Epidermal melanocyte (primary cell): ENCODE measurements around the gene NRDE2.

Experiments
- DNase-seq: peaks from one replicate; pipeline ENCODE4 v3.0.0; 2011; ENCODE audit warnings: low spot score; ENCODE audit not compliant: insufficient read length

Gene NRDE2, protein sequence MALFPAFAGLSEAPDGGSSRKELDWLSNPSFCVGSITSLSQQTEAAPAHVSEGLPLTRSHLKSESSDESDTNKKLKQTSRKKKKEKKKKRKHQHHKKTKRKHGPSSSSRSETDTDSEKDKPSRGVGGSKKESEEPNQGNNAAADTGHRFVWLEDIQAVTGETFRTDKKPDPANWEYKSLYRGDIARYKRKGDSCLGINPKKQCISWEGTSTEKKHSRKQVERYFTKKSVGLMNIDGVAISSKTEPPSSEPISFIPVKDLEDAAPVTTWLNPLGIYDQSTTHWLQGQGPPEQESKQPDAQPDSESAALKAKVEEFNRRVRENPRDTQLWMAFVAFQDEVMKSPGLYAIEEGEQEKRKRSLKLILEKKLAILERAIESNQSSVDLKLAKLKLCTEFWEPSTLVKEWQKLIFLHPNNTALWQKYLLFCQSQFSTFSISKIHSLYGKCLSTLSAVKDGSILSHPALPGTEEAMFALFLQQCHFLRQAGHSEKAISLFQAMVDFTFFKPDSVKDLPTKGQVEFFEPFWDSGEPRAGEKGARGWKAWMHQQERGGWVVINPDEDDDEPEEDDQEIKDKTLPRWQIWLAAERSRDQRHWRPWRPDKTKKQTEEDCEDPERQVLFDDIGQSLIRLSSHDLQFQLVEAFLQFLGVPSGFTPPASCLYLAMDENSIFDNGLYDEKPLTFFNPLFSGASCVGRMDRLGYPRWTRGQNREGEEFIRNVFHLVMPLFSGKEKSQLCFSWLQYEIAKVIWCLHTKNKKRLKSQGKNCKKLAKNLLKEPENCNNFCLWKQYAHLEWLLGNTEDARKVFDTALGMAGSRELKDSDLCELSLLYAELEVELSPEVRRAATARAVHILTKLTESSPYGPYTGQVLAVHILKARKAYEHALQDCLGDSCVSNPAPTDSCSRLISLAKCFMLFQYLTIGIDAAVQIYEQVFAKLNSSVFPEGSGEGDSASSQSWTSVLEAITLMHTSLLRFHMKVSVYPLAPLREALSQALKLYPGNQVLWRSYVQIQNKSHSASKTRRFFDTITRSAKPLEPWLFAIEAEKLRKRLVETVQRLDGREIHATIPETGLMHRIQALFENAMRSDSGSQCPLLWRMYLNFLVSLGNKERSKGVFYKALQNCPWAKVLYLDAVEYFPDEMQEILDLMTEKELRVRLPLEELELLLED

DNA sequence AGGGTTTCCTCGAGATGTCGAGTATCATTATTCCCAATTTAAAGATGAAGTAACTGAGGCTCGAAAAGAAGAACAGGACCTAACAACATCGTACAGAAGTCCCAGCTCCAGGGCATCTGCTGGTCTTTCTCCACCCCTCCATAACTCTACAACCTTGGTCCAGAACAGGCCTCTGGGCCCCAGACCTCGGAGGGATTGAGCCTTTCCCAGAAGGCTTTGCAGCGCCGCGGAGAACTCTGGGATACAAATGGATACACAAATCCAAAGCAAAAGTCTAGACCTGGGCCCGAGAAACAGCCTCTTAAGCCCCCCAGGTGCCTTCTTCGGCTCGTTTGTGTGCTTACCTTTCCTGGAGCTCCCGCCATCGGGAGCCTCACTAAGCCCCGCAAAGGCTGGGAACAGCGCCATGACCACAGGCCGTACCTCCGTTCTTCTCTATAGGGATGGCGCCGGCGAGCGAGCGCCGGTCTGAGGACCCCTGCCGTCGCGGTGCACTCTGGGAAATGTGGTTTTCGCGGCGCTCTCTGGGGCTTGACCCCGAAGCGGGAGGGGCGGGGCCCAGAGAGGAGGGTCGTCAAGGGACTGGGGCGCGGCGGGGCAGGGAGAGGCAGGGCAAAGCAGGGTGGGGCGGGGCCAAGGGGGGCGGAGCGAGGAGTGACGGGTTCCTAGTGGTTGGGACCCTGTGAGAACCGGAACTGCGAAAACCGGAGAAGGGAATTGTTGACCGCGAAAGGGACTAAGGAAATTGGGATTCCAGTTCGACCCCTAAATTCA is at the start of gene NRDE2:
TSS of gene NRDE2 (minus strand) at position 445 of the 774 bp plus-strand sequence. CDS start at position 408, 37 bp downstream.
- peak; percentile 81 for DNase-seq

DNA sequence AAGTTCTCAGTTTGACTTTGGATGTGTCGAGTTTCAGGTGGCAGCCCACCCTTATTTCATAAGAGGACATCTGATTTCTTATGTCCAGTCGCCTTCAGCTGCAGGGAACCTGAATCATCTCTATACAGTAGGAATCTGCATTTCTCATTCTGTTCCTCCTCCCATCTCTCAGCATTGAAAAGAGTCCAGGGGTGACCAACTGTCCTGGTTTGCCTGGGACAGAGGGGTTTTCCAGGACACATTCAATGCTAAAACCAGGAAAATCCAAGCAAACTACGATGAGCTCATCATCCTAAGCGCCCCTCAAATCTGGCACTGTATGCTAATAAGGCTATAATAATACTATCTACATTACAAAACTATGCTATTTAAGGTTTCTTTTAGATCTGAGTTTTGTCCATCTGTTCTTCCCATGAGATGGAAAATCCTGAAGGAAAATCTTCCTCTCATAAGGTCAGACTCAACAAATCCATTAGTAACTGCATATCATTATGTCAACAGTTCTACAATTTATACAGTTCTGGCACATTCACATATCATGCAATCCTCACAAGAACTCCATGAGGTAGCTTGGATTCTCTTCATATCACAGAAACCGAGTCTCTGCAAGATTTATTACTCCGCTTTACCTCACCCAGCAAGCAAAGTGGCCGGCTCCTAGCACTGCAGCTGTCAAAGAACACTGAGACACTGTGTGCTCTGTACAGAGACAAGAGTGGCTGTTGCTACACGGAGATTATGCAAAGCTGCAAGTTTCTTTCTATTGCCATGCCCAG is 49.5 kb upstream of the NRDE2 start:
- no peak for DNase-seq

DNA sequence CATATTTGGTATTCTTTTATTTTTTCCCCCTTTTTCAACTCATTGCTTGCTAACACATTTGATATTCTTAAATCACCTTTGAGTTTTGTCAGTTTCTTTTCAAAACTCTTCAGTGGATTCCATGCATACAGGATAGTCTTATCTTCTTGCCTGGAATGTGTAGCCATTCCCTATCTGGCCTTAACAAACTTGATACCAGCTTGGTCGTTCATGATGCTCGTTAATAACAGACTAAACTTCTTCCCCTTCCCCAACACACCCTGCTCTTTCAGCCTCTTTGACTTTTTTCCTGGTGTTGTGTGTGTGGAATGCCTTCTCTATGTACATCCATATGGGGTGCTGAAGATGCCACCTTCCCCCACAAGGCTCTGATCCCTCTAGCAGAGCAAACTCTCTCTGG is 47.4 kb upstream of the NRDE2 start:
- DNase-seq, result no peak

DNA sequence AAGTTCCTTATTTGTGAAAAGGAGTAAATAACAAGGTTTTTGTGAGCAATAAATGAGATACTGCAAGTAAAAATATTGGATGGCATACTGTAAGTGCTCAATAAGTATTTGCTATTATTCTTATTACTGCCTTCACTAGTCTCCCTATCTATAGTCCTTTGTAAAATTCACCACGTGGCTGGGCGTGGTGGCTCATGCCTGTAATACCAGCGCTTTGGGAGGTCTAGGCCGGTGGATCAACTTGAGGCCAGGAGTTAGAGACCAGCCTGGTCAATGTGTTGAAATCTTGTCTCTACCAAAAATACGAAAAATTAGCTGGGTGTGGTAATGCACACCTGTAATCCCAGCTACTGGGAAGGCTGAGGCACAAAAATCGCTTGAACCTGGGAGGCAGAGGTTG is 46.5 kb upstream of the NRDE2 start:
- DNase-seq, result no peak

- no peak for DNase-seq
Measured at GRCh38 chr14:90375934-90376333, 44.2 kb upstream of the NRDE2 start.

DNA sequence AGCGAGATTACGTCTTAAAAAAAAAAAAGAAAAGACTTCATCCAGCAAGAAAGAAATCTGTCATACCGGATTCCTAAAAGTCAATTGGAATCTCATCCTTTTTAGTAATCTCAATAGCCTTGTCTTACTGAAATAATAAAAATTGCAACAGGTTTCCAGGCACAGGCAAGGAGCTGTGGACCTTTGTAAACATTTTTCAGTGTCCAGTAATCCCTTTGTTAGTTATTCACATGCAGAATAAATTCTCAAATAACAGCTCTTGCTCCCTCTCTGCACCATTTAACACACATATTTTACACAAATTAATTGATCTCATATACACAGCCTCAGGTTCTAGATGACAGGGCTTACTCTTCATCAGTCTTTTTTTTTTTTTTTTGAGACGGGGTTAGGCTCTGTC is 43.1 kb upstream of the NRDE2 start:
- DNase-seq, result no peak

DNA sequence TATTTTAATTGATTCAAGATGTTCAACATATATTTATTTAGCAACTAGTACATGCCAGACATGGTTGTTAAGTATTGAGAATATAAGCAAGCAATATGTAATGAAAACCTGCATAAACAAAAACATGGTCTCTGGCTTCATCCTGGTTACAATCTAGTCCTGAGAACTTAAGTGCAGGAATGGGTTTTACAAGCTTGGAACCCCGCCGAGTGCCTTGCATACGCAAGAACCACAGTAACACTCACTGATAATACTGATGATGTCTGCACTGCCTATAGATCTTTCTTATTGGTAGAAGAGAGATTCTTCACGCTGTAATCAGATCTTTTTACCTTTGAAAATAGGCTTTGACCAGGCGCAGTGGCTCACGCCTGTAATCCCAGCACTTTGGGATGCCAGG is 42.1 kb upstream of the NRDE2 start:
- no peak for DNase-seq

DNA sequence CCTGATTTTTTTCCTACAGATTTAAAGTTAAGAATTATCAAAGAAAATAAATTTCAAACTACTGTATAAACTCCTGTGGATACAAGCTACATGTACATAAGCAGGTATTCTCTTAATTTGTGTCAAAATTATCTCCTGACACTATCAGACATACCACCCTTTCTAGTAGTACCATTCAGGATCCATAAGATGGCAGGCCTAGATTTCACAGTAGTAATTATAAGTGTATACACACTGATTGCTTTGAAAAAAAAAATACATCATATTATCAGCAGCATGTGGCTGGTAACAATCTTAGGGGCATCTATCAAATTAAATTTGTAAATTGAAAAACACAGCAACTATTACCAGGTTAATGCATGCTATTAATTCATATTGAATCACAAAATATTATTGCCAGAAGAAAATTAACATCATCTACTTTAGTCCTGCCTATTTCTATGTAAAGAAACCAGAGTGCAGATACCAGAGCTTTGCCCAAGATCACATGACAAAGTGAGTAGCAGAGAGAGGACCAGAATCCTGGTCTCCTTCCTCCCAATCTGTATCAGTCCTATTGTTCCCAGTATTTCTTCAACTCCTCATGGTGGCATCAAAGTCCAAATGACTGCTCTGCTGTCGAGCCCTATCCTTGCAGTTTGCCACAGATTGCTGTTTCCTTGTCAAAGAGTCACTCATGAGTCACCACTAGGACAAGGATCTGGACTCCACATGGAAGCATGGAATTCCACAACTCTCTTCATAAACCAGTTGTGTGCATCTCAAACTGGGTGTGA is 37.4 kb upstream of the NRDE2 start:
- no peak for DNase-seq

DNA sequence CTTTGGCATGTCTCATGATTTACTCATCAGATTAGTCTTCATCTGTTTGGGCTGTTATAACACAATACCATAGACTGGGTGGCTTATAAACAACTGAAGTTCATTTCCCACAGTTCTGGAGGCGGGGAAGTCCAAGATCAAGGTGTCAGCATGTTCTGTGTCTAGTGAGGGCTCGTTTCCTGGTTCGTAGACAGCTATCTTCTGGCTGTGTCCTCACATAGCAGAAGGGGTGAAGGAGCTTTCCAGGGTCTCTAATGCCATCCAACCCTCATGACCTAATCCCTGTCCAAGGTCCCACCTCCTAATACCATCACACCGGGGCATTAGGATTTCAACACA is 30.8 kb upstream of the NRDE2 start:
- no peak for DNase-seq

DNA sequence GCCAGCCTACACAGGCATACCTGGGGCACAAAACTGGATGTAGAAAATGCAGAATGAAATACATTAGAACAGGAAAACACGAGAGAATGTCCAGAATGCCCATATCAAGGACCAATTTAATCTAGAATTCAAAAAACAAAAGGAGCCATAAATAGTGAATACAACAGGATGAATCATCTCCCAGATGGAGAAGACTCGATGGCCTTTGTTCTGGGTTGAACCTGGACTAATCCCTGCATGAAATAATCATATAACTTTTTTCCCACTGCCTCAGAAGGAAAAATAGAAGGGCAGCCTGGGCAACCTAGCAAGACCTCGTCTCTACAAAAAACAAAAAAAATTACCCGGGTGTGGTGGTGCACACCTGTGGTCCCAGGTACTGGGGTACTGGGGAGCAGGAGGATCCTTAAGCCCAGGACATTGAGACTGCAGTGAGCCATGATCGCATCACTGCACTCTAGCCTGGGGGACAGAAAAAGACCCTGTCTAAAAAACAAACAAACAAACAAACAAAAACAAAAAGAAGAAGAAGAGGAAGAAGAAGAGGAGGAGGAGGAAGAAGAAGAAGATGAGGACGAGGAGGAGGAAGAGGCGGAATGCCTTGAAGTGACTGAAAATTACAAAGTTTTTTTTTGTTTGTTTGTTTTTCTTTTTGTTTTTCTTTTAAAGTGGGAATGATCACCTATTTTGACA is 30.3 kb upstream of the NRDE2 start:
- no peak for DNase-seq

DNA sequence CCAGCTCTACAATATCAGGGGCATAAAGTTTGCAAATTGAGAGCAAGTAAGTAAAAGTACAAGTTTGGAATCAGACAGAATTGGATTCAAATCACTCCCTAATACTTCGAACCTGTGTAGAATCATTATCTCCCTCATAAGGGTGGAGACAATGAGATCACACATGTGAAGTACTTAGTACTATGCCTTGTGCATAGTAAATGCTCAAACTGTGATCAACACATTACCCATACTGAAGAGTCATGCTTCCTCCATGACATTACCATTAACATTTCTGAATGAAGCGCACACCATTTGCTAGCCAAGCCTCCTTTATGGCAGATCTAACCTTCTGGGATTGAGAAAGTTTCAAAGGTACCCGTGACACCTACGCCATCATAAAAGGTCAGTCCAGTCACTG is 26.6 kb upstream of the NRDE2 start:
- DNase-seq, result no peak

- DNase-seq, result no peak
Measured at GRCh38 chr14:90356925-90357324, 25.2 kb upstream of the NRDE2 start.

DNA sequence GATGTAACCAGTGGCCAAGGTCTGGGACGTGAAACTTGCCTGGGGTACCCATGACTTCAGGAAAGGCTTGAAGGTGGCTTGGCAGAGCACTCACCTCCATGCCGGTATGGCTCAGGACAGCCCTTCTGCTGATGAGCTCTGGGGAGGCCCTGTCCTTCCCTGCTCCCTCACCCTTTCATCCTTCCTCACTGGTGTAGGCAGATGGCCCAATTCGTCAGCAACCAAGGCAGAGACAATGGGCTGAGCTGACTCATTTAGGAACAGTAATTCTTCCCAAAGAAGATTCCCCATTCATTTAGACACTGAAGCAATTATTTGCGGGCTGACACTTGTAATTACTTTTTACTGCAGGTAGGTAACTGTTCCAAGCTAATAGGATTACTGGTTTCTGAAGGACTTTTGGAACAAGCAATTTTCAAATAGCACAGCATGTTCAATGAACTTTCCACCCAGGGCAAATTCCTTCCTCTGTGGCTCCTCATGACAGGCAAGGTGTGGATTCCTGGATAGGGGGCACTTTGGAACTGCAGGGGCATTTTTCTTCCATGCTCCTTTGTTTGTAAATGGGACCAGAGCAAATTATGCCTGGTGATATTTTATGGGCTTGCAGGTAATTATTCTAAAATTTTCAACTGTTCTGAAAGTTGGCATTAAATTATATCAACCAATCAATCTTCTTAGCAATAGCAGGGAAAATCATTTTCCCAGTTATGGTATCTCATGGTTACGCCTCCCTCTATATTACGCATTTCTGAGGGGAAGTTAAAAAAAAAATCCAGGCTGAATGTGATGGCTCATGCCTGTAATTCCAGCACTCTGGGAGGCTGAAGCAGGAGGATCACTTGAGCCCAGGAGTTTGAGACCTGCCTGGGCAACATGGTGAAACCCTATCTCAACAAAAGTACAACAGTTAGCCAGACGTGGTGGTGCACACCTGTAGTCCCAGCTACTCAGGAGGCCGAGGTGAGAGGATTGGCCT is 24.1 kb upstream of the NRDE2 start:
- no peak for DNase-seq

- DNase-seq, result no peak
Measured at GRCh38 chr14:90354551-90355298, 23.0 kb upstream of the NRDE2 start.

DNA sequence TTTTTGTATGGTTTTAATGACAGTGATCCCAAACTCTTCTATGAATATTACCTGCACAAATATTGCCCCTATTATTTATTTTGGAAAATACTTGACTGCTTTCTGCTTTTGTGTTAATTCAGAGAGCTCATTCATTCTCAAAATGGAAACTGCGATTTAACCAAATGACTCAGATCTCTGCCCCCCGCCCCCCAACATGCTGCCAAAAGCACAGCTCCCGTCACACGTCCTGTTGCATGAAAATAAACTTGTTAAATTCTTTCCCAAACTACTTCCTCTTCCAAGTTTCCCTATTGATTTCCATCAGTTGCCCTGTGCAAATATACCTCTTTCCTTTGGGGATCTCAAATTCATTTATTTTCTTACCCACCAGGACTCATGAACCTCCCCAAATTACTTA is 18.0 kb upstream of the NRDE2 start:
- no peak for DNase-seq

DNA sequence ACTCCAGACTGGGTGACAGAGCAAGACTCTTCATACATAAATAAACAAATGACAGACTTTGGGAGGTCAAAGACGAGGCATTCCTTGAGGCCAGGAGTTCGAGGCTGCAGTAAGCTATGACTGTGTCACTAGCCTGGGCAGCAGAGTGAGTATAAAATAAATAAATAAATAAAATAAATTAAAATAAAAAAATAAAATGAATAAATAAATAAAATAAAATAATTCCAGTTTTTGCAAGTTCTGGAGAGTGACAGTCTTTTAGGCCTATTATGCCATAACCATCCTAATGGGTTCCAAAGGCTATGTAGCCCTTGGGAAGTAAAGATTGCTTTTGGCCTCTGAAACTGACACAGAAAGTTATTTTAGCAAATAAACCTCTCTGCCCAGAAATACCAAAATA is 16.5 kb upstream of the NRDE2 start:
- no peak for DNase-seq

GRCh38 chr14:90345239-90345557 is 13.5 kb upstream of the NRDE2 start:
- DNase-seq, result no peak
